GM12878 (cell line): ENCODE data around the gene AGPAT2. TPM values are rescaled to one million over a fixed set of nuclear protein-coding genes. Genes with fewer than 3 reads are reported as not detected.

ENCODE experiments used
- ASH2L ChIP-seq: fragments of 300-600, 200-600 bp; sonication (generic); IDR thresholded peaks from 2 replicates; pipeline ENCODE4 v1.6.1; 2017; ENCODE audit warnings: low read depth, mild to moderate bottlenecking, borderline replicate concordance
- BACH1 ChIP-seq: fragments of 450-650 bp; IDR thresholded peaks from 2 replicates; pipeline ENCODE4 v1.6.1; 2017; ENCODE audit warnings: mild to moderate bottlenecking, borderline replicate concordance
- CBX3 ChIP-seq: fragments of 200-600 bp; sonication (generic); IDR thresholded peaks from 2 replicates; pipeline ENCODE4 v1.6.1; 2016; ENCODE audit warnings: low read depth, borderline replicate concordance
- CEBPB ChIP-seq, 2 experiments: fragments of 150-350 bp in 1 of 2; IDR thresholded peaks; 2 replicates each; pipeline ENCODE4 v1.6.1; 2012 to 2014; ENCODE audit warnings: low read depth in 2 of 2, low read length in 2 of 2, borderline replicate concordance in 1 of 2, inconsistent platforms in 1 of 2
- EGR1 ChIP-seq, 2 experiments: IDR thresholded peaks; 1 replicate in 1 of 2; 2 replicates in 1 of 2; pipeline ENCODE4 v1.6.1; 2011 to 2012; ENCODE audit warnings: low read depth in 2 of 2, low read length in 2 of 2, borderline replicate concordance in 1 of 2, mild to moderate bottlenecking in 1 of 2, moderate library complexity in 1 of 2
- ETV6 ChIP-seq, 2 experiments: fragments of 450-650 bp in 1 of 2; IDR thresholded peaks in 1 of 2; conservative IDR thresholded peaks in 1 of 2; 2 replicates each; pipeline ENCODE4 v1.6.1; 2014; ENCODE audit warnings: antibody characterized with exemption in 1 of 2, borderline replicate concordance in 1 of 2, low read depth in 1 of 2, mild to moderate bottlenecking in 1 of 2, moderate library complexity in 1 of 2
- FOS ChIP-seq: IDR thresholded peaks from 3 replicates; pipeline ENCODE4 v1.6.1; 2011; ENCODE audit warnings: borderline replicate concordance; ENCODE audit not compliant: insufficient read length; ENCODE audit errors: extremely low read depth
- IKZF1 ChIP-seq: fragments of 450-650 bp; conservative IDR thresholded peaks from 2 replicates; pipeline ENCODE4 v1.6.1; 2017; ENCODE audit warnings: antibody characterized with exemption, mild to moderate bottlenecking
- IKZF2 ChIP-seq, 2 experiments: fragments of 450-650 bp; IDR thresholded peaks; 2 replicates each; pipeline ENCODE4 v1.6.1; 2017; ENCODE audit warnings: mild to moderate bottlenecking in 2 of 2, moderate library complexity in 2 of 2
- JUND ChIP-seq: IDR thresholded peaks from 2 replicates; pipeline ENCODE4 v1.6.1; 2012; ENCODE audit warnings: low read depth, mild to moderate bottlenecking, low read length, improper control_type of control experiment, moderate library complexity
- MTA2 ChIP-seq: fragments of 450-650 bp; IDR thresholded peaks from 2 replicates; pipeline ENCODE4 v1.6.1; 2016; ENCODE audit warnings: low read depth, mild to moderate bottlenecking, moderate library complexity
- NR2C1 ChIP-seq: fragments of 450-650 bp; IDR thresholded peaks from 2 replicates; pipeline ENCODE4 v1.6.1; 2017; ENCODE audit warnings: antibody characterized with exemption, mild to moderate bottlenecking, moderate library complexity
- PAX8 ChIP-seq: fragments of 450-650 bp; IDR thresholded peaks from 2 replicates; pipeline ENCODE4 v1.6.1; 2017; ENCODE audit warnings: mild to moderate bottlenecking, moderate library complexity
- SMARCA5 ChIP-seq: fragments of 450-650 bp; IDR thresholded peaks from 2 replicates; pipeline ENCODE4 v1.6.1; 2017; ENCODE audit warnings: mild to moderate bottlenecking
- TARDBP ChIP-seq: IDR thresholded peaks from 2 replicates; pipeline ENCODE4 v1.6.1; 2016; ENCODE audit warnings: borderline replicate concordance
- TCF3 ChIP-seq: IDR thresholded peaks from 2 replicates; pipeline ENCODE4 v1.6.1; 2012; ENCODE audit warnings: low read depth, mild to moderate bottlenecking, low read length, borderline replicate concordance; ENCODE audit not compliant: insufficient read depth
- ZNF207 ChIP-seq: fragments of 450-650 bp; IDR thresholded peaks from 2 replicates; pipeline ENCODE4 v1.6.1; 2014; ENCODE audit warnings: antibody characterized with exemption, mild to moderate bottlenecking, borderline replicate concordance
- polyA plus RNA-seq, 11 experiments: library from polyadenylated mRNA; depleted of rRNA in 4 of 11; unstranded in 6 of 11; stranded (reverse) in 5 of 11; fragments of >200 nt; fragmentation: Nextera tagmentation in 4 of 11; fragmentation: Illumina TruSeq in 1 of 11; extraction: Ambion mirVana in 4 of 11; extraction: Trizol in 1 of 11; gene quantifications; 1 replicate in 1 of 11; 2 replicates in 10 of 11; pipeline versions ENCODE4 v1.2.1 to v1.2.3, GENCODE V29; 2011 to 2016; ENCODE audit warnings: inconsistent platforms in 2 of 11, missing spikeins in 2 of 11, low read depth in 1 of 11
- total RNA-seq, 4 experiments: library from RNA; depleted of rRNA in 3 of 4; stranded (reverse); fragments of >200 nt in 3 of 4; fragmentation: Illumina TruSeq in 1 of 4; extraction: Trizol in 1 of 4; gene quantifications; 2 replicates each; pipeline versions ENCODE4 v1.2.1 to v1.2.3, GENCODE V29; 2013 to 2021
- TF ChIP-seq, protein P1 (sequence below): fragments of 450-650 bp; IDR thresholded peaks from 2 replicates; pipeline ENCODE4 v1.6.1; 2016; ENCODE audit warnings: mild to moderate bottlenecking
- TF ChIP-seq, protein P2 (sequence below): IDR thresholded peaks from 2 replicates; pipeline ENCODE4 v1.6.1; 2012; ENCODE audit warnings: low read depth, low read length, improper control_type of control experiment
- TF ChIP-seq, protein P3 (sequence below): fragments of 450-650 bp; IDR thresholded peaks from 2 replicates; pipeline ENCODE4 v1.6.1; 2017; ENCODE audit warnings: borderline replicate concordance
- TF ChIP-seq, protein P4 (sequence below): fragments of 450-650 bp; IDR thresholded peaks from 2 replicates; pipeline ENCODE4 v1.6.1; 2014; ENCODE audit warnings: mild to moderate bottlenecking
- TF ChIP-seq, protein P5 (sequence below): IDR thresholded peaks from 2 replicates; pipeline ENCODE4 v1.6.1; 2011; ENCODE audit warnings: low read depth, mild to moderate bottlenecking, low read length, moderate library complexity, borderline replicate concordance; ENCODE audit errors: extremely low read depth
- TF ChIP-seq, protein P6 (sequence below): fragments of 450-650 bp; IDR thresholded peaks from 2 replicates; pipeline ENCODE4 v1.6.1; 2018; ENCODE audit warnings: mild to moderate bottlenecking, low read depth, moderate library complexity; ENCODE audit not compliant: partially characterized antibody

The AGPAT2 gene
- total and polyA plus RNA-seq, 10 of the 15 experiments (the other 5 are each of a cell fraction or from before 2014, with no cell fraction given), result 0.10 to 28.5 (median 18.2) TPM

DNA sequence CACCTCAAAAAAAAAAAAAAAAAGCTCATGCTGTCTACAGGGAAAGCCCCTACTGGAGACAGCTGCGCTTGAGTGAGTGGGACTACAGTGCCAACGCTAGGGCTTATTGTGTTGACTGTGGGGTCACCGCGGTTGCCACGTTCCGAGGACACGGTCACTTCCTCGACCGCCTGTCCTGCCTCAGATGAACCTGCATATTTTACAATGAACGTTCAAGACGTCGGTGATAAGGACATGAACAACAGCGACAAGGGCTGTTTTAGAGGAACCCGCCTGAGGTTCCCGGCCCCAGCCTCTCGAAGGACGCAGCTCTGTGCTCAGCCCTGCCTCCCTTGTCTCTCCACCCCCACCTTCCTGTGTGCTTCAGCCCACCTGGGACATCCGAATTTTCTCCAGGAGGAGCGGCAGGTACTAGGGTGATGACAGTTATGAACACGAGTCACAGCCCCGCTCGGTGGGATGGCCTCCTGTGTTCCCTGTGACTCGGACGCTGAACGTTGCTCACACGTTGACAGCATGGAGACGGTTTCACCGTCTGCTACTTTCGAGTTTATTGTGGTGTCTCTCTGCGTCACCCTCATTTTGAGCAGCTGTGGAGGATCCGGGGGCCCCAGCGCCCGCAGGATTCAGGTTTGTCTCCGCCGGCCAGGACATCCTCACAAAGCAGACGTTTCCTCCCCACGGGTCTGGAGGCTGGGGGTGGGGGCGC, 13.9 kb upstream of the AGPAT2 start (continued):
- TF ChIP-seq IKZF1 (peak; percentile 86), TCF3 (peak; percentile 91), ZNF207 (0 out of 2 replicates have a peak, but pooled peaks have one; percentile 28), MTA2 (peak; percentile 75; the same call in 1 of the 2 replicates), SMARCA5 (peak; percentile 30; the same call in 1 of the 2 replicates), PAX8 (no peak), CBX3 (no peak), ASH2L (no peak), NR2C1 (no peak), BACH1 (peak; percentile 11; the same call in 1 of the 2 replicates), CEBPB (IDR thresholded peaks at IDR 0.05; ENCODE audit: borderline replicate concordance in 1 of 2, low read depth in 2 of 2, low read length in 2 of 2) (no peak), TARDBP (peak; percentile 17; the same call in 1 of the 2 replicates), FOS (no peak), IKZF2 (IDR thresholded peaks at IDR 0.05) (peak; percentile 66 to 74), EGR1 (IDR thresholded peaks at IDR 0.05; ENCODE audit: borderline replicate concordance in 1 of 2, low read depth in 2 of 2, low read length in 2 of 2) (no peak), JUND (no peak), ETV6 (conservative IDR thresholded peaks at IDR 0.05 in 1 of 2, IDR thresholded peaks at IDR 0.05 in 1 of 2; ENCODE audit: borderline replicate concordance in 1 of 2, low read depth in 1 of 2) (no peak)
- TF ChIP-seq, protein P1, sequence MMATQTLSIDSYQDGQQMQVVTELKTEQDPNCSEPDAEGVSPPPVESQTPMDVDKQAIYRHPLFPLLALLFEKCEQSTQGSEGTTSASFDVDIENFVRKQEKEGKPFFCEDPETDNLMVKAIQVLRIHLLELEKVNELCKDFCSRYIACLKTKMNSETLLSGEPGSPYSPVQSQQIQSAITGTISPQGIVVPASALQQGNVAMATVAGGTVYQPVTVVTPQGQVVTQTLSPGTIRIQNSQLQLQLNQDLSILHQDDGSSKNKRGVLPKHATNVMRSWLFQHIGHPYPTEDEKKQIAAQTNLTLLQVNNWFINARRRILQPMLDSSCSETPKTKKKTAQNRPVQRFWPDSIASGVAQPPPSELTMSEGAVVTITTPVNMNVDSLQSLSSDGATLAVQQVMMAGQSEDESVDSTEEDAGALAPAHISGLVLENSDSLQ, result peak; percentile 55
- TF ChIP-seq, protein P2, sequence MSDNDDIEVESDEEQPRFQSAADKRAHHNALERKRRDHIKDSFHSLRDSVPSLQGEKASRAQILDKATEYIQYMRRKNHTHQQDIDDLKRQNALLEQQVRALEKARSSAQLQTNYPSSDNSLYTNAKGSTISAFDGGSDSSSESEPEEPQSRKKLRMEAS, result peak; percentile 57; the same call in 1 of the 2 replicates
- TF ChIP-seq, protein P3, sequence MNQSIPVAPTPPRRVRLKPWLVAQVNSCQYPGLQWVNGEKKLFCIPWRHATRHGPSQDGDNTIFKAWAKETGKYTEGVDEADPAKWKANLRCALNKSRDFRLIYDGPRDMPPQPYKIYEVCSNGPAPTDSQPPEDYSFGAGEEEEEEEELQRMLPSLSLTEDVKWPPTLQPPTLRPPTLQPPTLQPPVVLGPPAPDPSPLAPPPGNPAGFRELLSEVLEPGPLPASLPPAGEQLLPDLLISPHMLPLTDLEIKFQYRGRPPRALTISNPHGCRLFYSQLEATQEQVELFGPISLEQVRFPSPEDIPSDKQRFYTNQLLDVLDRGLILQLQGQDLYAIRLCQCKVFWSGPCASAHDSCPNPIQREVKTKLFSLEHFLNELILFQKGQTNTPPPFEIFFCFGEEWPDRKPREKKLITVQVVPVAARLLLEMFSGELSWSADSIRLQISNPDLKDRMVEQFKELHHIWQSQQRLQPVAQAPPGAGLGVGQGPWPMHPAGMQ, result no peak
- TF ChIP-seq, protein P4, sequence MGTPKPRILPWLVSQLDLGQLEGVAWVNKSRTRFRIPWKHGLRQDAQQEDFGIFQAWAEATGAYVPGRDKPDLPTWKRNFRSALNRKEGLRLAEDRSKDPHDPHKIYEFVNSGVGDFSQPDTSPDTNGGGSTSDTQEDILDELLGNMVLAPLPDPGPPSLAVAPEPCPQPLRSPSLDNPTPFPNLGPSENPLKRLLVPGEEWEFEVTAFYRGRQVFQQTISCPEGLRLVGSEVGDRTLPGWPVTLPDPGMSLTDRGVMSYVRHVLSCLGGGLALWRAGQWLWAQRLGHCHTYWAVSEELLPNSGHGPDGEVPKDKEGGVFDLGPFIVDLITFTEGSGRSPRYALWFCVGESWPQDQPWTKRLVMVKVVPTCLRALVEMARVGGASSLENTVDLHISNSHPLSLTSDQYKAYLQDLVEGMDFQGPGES, result no peak
- TF ChIP-seq, protein P5, sequence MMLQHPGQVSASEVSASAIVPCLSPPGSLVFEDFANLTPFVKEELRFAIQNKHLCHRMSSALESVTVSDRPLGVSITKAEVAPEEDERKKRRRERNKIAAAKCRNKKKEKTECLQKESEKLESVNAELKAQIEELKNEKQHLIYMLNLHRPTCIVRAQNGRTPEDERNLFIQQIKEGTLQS, result no peak
- TF ChIP-seq, protein P6, sequence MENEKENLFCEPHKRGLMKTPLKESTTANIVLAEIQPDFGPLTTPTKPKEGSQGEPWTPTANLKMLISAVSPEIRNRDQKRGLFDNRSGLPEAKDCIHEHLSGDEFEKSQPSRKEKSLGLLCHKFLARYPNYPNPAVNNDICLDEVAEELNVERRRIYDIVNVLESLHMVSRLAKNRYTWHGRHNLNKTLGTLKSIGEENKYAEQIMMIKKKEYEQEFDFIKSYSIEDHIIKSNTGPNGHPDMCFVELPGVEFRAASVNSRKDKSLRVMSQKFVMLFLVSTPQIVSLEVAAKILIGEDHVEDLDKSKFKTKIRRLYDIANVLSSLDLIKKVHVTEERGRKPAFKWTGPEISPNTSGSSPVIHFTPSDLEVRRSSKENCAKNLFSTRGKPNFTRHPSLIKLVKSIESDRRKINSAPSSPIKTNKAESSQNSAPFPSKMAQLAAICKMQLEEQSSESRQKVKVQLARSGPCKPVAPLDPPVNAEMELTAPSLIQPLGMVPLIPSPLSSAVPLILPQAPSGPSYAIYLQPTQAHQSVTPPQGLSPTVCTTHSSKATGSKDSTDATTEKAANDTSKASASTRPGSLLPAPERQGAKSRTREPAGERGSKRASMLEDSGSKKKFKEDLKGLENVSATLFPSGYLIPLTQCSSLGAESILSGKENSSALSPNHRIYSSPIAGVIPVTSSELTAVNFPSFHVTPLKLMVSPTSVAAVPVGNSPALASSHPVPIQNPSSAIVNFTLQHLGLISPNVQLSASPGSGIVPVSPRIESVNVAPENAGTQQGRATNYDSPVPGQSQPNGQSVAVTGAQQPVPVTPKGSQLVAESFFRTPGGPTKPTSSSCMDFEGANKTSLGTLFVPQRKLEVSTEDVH, result no peak
